Measurements from ENCODE around the gene SMIM5.
"Not testable (repeated sequence)": the region's sequence is repeated elsewhere in the genome, so short reads cannot be mapped to it uniquely, and the experiment has no call there.

The SMIM5 gene

DNA sequence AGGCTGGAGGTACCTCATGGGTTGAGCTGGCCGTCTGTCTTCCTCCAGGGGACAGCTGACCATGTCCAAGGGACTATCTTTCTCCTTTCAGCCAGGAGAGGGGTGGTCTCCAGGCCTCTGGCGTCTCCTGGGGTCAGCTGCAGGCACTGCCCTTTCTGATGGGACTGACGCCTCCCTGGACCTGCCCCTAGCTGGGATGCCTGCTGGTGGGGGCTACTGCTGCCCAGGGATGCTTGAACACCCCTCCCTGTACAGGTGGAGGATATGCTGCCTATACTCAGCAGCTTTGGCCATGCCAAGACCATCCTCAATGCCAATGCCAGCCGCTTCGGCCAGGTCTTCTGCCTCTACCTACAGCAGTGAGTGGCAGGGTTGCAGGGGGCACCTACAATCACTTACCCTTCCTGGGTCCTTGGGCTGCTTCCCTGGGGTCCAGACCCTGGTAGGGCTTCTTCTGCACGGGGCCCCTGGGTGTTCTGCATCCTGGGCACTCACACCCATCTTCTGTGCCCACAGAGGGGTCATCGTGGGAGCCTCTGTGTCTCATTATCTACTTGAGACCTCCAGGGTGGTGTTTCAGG, 41.4 kb upstream of the SMIM5 start:
- H2BK120ac ChIP-seq (ENCODE audit: low read depth, low read length): no peak overlapping the region
- 89% methylated on average over 7 of the region's 7 CpGs for WGBS
- no peaks in the 10 kb centered on the region for H3K79me1 ChIP-seq (replicated peaks; ENCODE audit: low read length, poor library complexity, severe bottlenecking)
- H2BK12ac ChIP-seq (ENCODE audit: low read length in 2 of 2): no peak overlapping the region
- H3K14ac ChIP-seq (ENCODE audit: low read length in 2 of 2): no peak overlapping the region
- no peak overlapping the region for H3K23ac ChIP-seq (ENCODE audit: low read length in 2 of 2)
- no peaks in the 10 kb centered on the region for H3K36me3 ChIP-seq (ENCODE audit: control insufficient read depth in 1 of 2, insufficient read depth in 2 of 2, low read depth in 1 of 2, low read length in 2 of 2)
- H2AFZ ChIP-seq (ENCODE audit: low read depth, low read length): no peak overlapping the region
- no peak overlapping the region for H4K91ac ChIP-seq (ENCODE audit: low read length)
- H2BK5ac ChIP-seq (ENCODE audit: low read depth, low read length, poor library complexity, severe bottlenecking): no peak overlapping the region
- DNase-seq: no peak
- H3K9me3 ChIP-seq (ENCODE audit: control insufficient read depth, low read length): no peaks in the 10 kb centered on the region
- H3K27ac ChIP-seq (ENCODE audit: low read length, poor library complexity, severe bottlenecking): no peak overlapping the region
- peaks cover 26 to 71% of the 10 kb centered on the region in 2 experiments for H3K27me3 ChIP-seq (ENCODE audit: control insufficient read depth in 1 of 2, insufficient read depth in 1 of 2, low read length in 2 of 2)
- H3K9ac ChIP-seq (ENCODE audit: low read length): no peak overlapping the region
- no peak overlapping the region for H3K4me3 ChIP-seq (ENCODE audit: insufficient read depth in 1 of 2, low read depth in 1 of 2, low read length in 2 of 2)
- H3K4me2 ChIP-seq (ENCODE audit: low read length, poor library complexity, severe bottlenecking): no peak overlapping the region
- H3K4me1 ChIP-seq (ENCODE audit: control insufficient read depth, insufficient read depth, low read depth, low read length): peaks cover 17% of the 10 kb centered on the region
- H3K18ac ChIP-seq (ENCODE audit: low read depth in 1 of 2, low read length in 2 of 2): no peak overlapping the region
- no peak overlapping the region for H3K4ac ChIP-seq (ENCODE audit: low read depth in 1 of 2, low read length in 2 of 2)
- no peak overlapping the region for H4K8ac ChIP-seq (ENCODE audit: low read length)
- no peak overlapping the region for H2AK5ac ChIP-seq (ENCODE audit: low read length, severe bottlenecking)
- H2BK15ac ChIP-seq (ENCODE audit: low read depth, poor library complexity, severe bottlenecking): no peak overlapping the region

DNA sequence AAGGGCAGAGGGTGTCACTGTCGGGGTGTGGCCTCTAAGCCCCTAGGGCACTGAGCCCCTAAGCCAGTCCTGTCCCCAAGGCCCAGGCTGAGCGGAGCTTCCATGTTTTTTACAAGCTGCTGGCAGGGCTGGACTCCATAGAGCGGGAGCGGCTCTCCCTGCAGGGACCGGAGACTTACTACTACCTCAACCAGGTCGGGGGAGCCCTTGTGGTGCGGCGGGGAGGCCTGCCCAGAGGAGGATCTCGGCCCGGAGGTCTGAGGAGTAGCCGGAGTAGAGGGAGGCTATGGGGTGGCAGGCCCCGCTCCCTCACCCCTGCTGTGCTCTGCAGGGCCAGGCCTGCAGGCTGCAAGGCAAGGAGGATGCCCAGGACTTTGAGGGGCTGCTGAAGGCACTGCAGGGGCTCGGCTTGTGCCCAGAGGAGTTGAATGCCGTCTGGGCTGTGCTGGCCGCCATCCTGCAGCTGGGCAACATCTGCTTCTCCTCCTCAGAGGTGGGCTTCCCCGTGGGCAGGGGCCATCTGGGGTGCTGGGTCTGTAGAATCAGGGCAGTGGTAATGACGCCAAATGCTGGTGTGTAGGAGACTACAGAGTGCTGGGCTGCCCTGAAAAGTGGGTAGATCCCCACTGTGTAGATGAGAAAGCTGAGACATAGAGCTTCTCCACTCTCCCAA, 40.8 kb upstream of the SMIM5 start:
- no peak overlapping the region for H3K9ac ChIP-seq (ENCODE audit: low read length)
- H3K4ac ChIP-seq (ENCODE audit: low read depth in 1 of 2, low read length in 2 of 2): no peak overlapping the region
- no peak overlapping the region for H3K23ac ChIP-seq (ENCODE audit: low read length in 2 of 2)
- no peak overlapping the region for H2AK5ac ChIP-seq (ENCODE audit: low read length, severe bottlenecking)
- H3K4me1 ChIP-seq (ENCODE audit: control insufficient read depth, insufficient read depth, low read depth, low read length): peaks cover 17% of the 10 kb centered on the region
- no peak overlapping the region for H2BK12ac ChIP-seq (ENCODE audit: low read length in 2 of 2)
- H3K9me3 ChIP-seq (ENCODE audit: control insufficient read depth, low read length): no peaks in the 10 kb centered on the region
- 93% methylated on average over 14 of the region's 17 CpGs for WGBS
- no peak overlapping the region for H3K4me2 ChIP-seq (ENCODE audit: low read length, poor library complexity, severe bottlenecking)
- H3K79me1 ChIP-seq (replicated peaks; ENCODE audit: low read length, poor library complexity, severe bottlenecking): no peaks in the 10 kb centered on the region
- no peak overlapping the region for H4K8ac ChIP-seq (ENCODE audit: low read length)
- H2BK120ac ChIP-seq (ENCODE audit: low read depth, low read length): no peak overlapping the region
- H3K14ac ChIP-seq (ENCODE audit: low read length in 2 of 2): no peak overlapping the region
- no peak for DNase-seq
- no peaks in the 10 kb centered on the region for H3K36me3 ChIP-seq (ENCODE audit: control insufficient read depth in 1 of 2, insufficient read depth in 2 of 2, low read depth in 1 of 2, low read length in 2 of 2)
- no peak overlapping the region for H2BK5ac ChIP-seq (ENCODE audit: low read depth, low read length, poor library complexity, severe bottlenecking)
- no peak overlapping the region for H3K4me3 ChIP-seq (ENCODE audit: insufficient read depth in 1 of 2, low read depth in 1 of 2, low read length in 2 of 2)
- no peak overlapping the region for H3K27ac ChIP-seq (ENCODE audit: low read length, poor library complexity, severe bottlenecking)
- no peak overlapping the region for H2BK15ac ChIP-seq (ENCODE audit: low read depth, poor library complexity, severe bottlenecking)
- H3K27me3 ChIP-seq (ENCODE audit: control insufficient read depth in 1 of 2, insufficient read depth in 1 of 2, low read length in 2 of 2): peaks cover 25 to 65% of the 10 kb centered on the region in 2 experiments
- H3K18ac ChIP-seq (ENCODE audit: low read depth in 1 of 2, low read length in 2 of 2): no peak overlapping the region
- H2AFZ ChIP-seq (ENCODE audit: low read depth, low read length): peak overlapping the region; percentile 29
- no peak overlapping the region for H4K91ac ChIP-seq (ENCODE audit: low read length)

DNA sequence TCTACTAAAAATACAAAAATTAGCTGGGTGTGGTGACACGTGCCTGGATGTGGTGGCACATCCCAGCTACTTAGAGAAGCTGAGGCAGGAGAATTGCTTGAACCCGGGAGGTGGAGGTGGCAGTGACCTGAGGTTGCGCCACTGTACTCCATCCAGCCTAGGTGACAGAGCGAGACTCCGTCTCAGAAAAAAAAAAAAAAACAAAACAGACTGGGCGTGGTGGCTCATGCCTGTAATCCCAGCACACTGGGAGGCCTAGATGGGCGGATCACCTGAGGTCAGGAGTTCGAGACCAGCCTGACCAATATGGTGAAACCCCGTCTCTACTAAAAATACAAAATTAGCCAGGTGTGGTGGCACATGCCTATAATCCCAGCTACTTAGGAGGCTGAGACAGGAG, 39.8 kb upstream of the SMIM5 start:
- H2BK15ac ChIP-seq (ENCODE audit: low read depth, poor library complexity, severe bottlenecking); H3K4me2 ChIP-seq (ENCODE audit: low read length, poor library complexity, severe bottlenecking); H3K4me3 ChIP-seq (ENCODE audit: insufficient read depth in 1 of 2, low read depth in 1 of 2, low read length in 2 of 2); H3K23ac ChIP-seq (ENCODE audit: low read length in 2 of 2); H3K36me3 ChIP-seq (ENCODE audit: control insufficient read depth in 1 of 2, insufficient read depth in 2 of 2, low read depth in 1 of 2, low read length in 2 of 2); H3K14ac ChIP-seq (ENCODE audit: low read length in 2 of 2); H3K9me3 ChIP-seq (ENCODE audit: control insufficient read depth, low read length); H3K27ac ChIP-seq (ENCODE audit: low read length, poor library complexity, severe bottlenecking); H3K79me1 ChIP-seq (replicated peaks; ENCODE audit: low read length, poor library complexity, severe bottlenecking); H2AFZ ChIP-seq (ENCODE audit: low read depth, low read length); H3K4ac ChIP-seq (ENCODE audit: low read depth in 1 of 2, low read length in 2 of 2); H2BK120ac ChIP-seq (ENCODE audit: low read depth, low read length); H2BK5ac ChIP-seq (ENCODE audit: low read depth, low read length, poor library complexity, severe bottlenecking); H3K9ac ChIP-seq (ENCODE audit: low read length); DNase-seq; H3K18ac ChIP-seq (ENCODE audit: low read depth in 1 of 2, low read length in 2 of 2); H4K8ac ChIP-seq (ENCODE audit: low read length); H2BK12ac ChIP-seq (ENCODE audit: low read length in 2 of 2); H2AK5ac ChIP-seq (ENCODE audit: low read length, severe bottlenecking); H4K91ac ChIP-seq (ENCODE audit: low read length): not testable (repeated sequence)
- WGBS: 96% methylated on average over 8 of the region's 9 CpGs
- Histone ChIP-seq H3K4me1 (ENCODE audit: control insufficient read depth, insufficient read depth, low read depth, low read length) (peaks cover 15% of the 10 kb centered on the region), H3K27me3 (ENCODE audit: control insufficient read depth in 1 of 2, insufficient read depth in 1 of 2, low read length in 2 of 2) (peaks cover 21 to 56% of the 10 kb centered on the region in 2 experiments)

DNA sequence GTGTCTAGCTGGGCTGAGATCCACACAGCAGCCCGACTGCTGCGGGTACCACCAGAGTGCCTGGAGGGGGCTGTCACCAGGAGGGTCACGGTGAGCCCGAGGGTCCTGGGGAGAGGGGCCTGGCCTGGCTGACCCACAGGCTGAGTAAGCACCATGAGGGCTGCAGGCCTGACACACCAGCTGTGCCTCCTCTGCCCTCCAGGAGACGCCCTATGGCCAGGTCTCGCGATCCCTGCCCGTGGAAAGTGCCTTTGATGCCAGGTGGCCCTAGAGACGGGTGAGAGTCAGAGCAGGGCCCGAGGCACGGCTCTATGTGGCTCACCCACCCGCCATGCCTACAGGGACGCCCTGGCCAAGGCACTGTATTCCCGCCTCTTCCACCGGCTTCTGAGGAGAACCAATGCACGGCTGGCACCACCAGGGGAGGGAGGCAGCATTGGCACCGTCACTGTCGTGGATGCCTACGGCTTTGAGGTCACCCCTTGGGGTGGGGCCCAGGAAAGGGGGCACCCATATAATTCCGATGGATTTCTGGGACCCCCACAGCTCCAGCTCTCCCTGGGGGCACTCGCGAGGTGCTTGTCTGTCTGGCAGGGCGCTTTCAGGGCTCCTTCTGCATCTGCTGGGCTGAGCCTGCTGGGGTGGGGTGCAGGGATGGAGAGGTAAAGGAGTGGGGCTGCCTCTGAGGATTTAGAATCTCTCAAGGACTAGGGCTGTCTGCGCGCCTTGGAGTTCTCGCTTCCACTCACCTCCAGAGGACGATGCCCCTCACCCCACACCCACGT, 38.5 kb upstream of the SMIM5 start:
- Histone ChIP-seq H2BK120ac (ENCODE audit: low read depth, low read length) (no peak overlapping the region), H3K14ac (ENCODE audit: low read length in 2 of 2) (no peak overlapping the region), H3K4me3 (ENCODE audit: insufficient read depth in 1 of 2, low read depth in 1 of 2, low read length in 2 of 2) (no peak overlapping the region), H2BK5ac (ENCODE audit: low read depth, low read length, poor library complexity, severe bottlenecking) (no peak overlapping the region), H3K27ac (ENCODE audit: low read length, poor library complexity, severe bottlenecking) (no peak overlapping the region), H3K9me3 (ENCODE audit: control insufficient read depth, low read length) (no peaks in the 10 kb centered on the region), H3K79me1 (replicated peaks; ENCODE audit: low read length, poor library complexity, severe bottlenecking) (no peaks in the 10 kb centered on the region), H3K4me2 (ENCODE audit: low read length, poor library complexity, severe bottlenecking) (no peak overlapping the region), H2BK12ac (ENCODE audit: low read length in 2 of 2) (no peak overlapping the region), H3K4me1 (ENCODE audit: control insufficient read depth, insufficient read depth, low read depth, low read length) (peaks cover 7% of the 10 kb centered on the region), H3K36me3 (ENCODE audit: control insufficient read depth in 1 of 2, insufficient read depth in 2 of 2, low read depth in 1 of 2, low read length in 2 of 2) (no peaks in the 10 kb centered on the region), H2BK15ac (ENCODE audit: low read depth, poor library complexity, severe bottlenecking) (no peak overlapping the region), H2AFZ (ENCODE audit: low read depth, low read length) (no peak overlapping the region), H3K9ac (ENCODE audit: low read length) (no peak overlapping the region), H3K23ac (ENCODE audit: low read length in 2 of 2) (no peak overlapping the region), H3K27me3 (ENCODE audit: control insufficient read depth in 1 of 2, insufficient read depth in 1 of 2, low read length in 2 of 2) (peaks cover 21 to 49% of the 10 kb centered on the region in 2 experiments), H4K8ac (ENCODE audit: low read length) (no peak overlapping the region), H2AK5ac (ENCODE audit: low read length, severe bottlenecking) (no peak overlapping the region), H3K18ac (ENCODE audit: low read depth in 1 of 2, low read length in 2 of 2) (no peak overlapping the region), H3K4ac (ENCODE audit: low read depth in 1 of 2, low read length in 2 of 2) (no peak overlapping the region), H4K91ac (ENCODE audit: low read length) (no peak overlapping the region)
- WGBS: 89% methylated on average over 28 of the region's 28 CpGs
- no peak for DNase-seq
